HepG2 (cell line): Measurements from ENCODE around the gene ZNF26. TPM values are rescaled to one million over a fixed set of nuclear protein-coding genes. Genes with fewer than 3 reads are reported as not detected.

Experiments used
- ATAC-seq: fragments of 200-7000 bp; cut with Tn5 transposase; 3 replicates; pipeline ENCODE4 v1.9.1; 2020; ENCODE audit warnings: mild to moderate bottlenecking, moderate library complexity
- BruUV-seq: library from RNA; stranded (reverse); fragments of 400-500 nt; replicated peaks from 2 replicates; lab custom pipeline; 2021; lab: Mats Ljungman, UMichigan
- CTCF ChIA-PET: fragments of 300-600 bp; formaldehyde crosslinking; extraction: SDS; loops from one replicate; lab custom pipeline; 2021; ENCODE audit warnings: low total read pairs, inconsistent platforms, low intra/inter-chr PET ratio; lab: Yijun Ruan, JAX
- POLR2A ChIA-PET: fragments of 350-600 bp; sonication (Branson Sonifier 250); formaldehyde crosslinking; loops from one replicate; lab custom pipeline; 2020; ENCODE audit warnings: antibody characterized with exemption, inconsistent platforms; lab: Yijun Ruan, JAX
- DNase-seq: peaks from one replicate; pipeline ENCODE4 v3.0.0-alpha.2; 2015; ENCODE audit warnings: low spot score
- FAIRE-seq: peaks from 3 replicates; lab custom pipeline; 2011; peaks lifted over from hg19 to GRCh38; lab: Jason Lieb, UNC
- H2AFZ ChIP-seq: one replicate; pipeline ENCODE4 v1.6.1; 2011; ENCODE audit warnings: low read length, inconsistent platforms
- H3K27ac ChIP-seq: fragments of 300-600 bp; 3 replicates; pipeline ENCODE4 v1.8.0; 2011; ENCODE audit warnings: mixed run types, mild to moderate bottlenecking, mixed read lengths, low read length, inconsistent platforms; ENCODE audit not compliant: insufficient read depth; ENCODE audit errors: extremely low read length
- H3K27me3 ChIP-seq, 2 experiments: fragments of 200-600 bp in 1 of 2; 2 replicates in 1 of 2; 3 replicates in 1 of 2; pipeline versions ENCODE4 v1.6.0 to v1.8.0; 2011; ENCODE audit warnings: low read length in 2 of 2, mild to moderate bottlenecking in 2 of 2, moderate library complexity in 2 of 2, inconsistent platforms in 1 of 2; ENCODE audit not compliant: insufficient read depth in 2 of 2, control insufficient read depth in 1 of 2
- H3K36me3 ChIP-seq, 2 experiments: fragments of 200-600 bp in 1 of 2; replicated peaks in 1 of 2; 2 replicates in 1 of 2; 3 replicates in 1 of 2; pipeline versions ENCODE4 v1.5.1 to v1.8.0; 2011; ENCODE audit warnings: low read length in 2 of 2, inconsistent platforms in 1 of 2; ENCODE audit not compliant: insufficient read depth in 2 of 2, control insufficient read depth in 1 of 2
- H3K4me1 ChIP-seq: 2 replicates; pipeline ENCODE4 v1.5.1; 2012; ENCODE audit warnings: low read length, inconsistent platforms; ENCODE audit not compliant: insufficient read depth
- H3K4me2 ChIP-seq: 2 replicates; pipeline ENCODE4 v1.6.0; 2011; ENCODE audit warnings: low read depth, low read length, inconsistent platforms
- H3K4me3 ChIP-seq, 3 experiments: fragments of 200-600 bp in 1 of 3; sonication (generic), shearing (Covaris generic) in 1 of 3; replicated peaks in 1 of 3; 2 replicates each; pipeline ENCODE4 v1.5.1; 2011 to 2016; ENCODE audit warnings: low read length in 3 of 3, inconsistent platforms in 2 of 3, low read depth in 2 of 3, mild to moderate bottlenecking in 2 of 3, control low read depth in 1 of 3, mixed read lengths in 1 of 3; ENCODE audit not compliant: insufficient read depth in 1 of 3
- H3K79me2 ChIP-seq: one replicate; pipeline ENCODE4 v1.6.1; 2011; ENCODE audit warnings: low read length, inconsistent platforms; ENCODE audit not compliant: insufficient read depth
- H3K9ac ChIP-seq: 2 replicates; pipeline ENCODE4 v1.6.0; 2011; ENCODE audit warnings: mild to moderate bottlenecking, low read depth, low read length, inconsistent platforms; ENCODE audit not compliant: insufficient read depth
- H3K9me3 ChIP-seq: 2 replicates; pipeline ENCODE4 v1.5.1; 2012; ENCODE audit warnings: mild to moderate bottlenecking, low read length
- H4K20me1 ChIP-seq: 2 replicates; pipeline ENCODE4 v1.6.0; 2011; ENCODE audit warnings: inconsistent platforms, mild to moderate bottlenecking, low read length, moderate library complexity; ENCODE audit not compliant: insufficient read depth
- CREB1 ChIP-seq, 2 experiments: fragments of 450-650 bp in 1 of 2; IDR thresholded peaks; 2 replicates each; pipeline ENCODE4 v1.6.1; 2016 to 2017; ENCODE audit warnings: control low read depth in 1 of 2, mild to moderate bottlenecking in 1 of 2, missing compliant biosample characterization in 1 of 2, missing genetic modification characterization in 1 of 2
- DPF2 ChIP-seq: sonication (generic); formaldehyde crosslinking; IDR thresholded peaks from 2 replicates; pipeline ENCODE4 v1.4.0; 2020; ENCODE audit warnings: mild to moderate bottlenecking, low read depth, missing genetic modification reagents, borderline replicate concordance
- GZF1 ChIP-seq: sonication (generic); formaldehyde crosslinking; IDR thresholded peaks from 2 replicates; pipeline ENCODE4 v1.5.1; 2020; ENCODE audit warnings: mild to moderate bottlenecking, missing genetic modification reagents
- KLF15 ChIP-seq: sonication (generic); formaldehyde crosslinking; IDR thresholded peaks from 2 replicates; pipeline ENCODE4 v1.8.1; 2023; ENCODE audit warnings: borderline replicate concordance, mild to moderate bottlenecking, inconsistent platforms, missing genetic modification reagents, mixed read lengths
- LBX2 ChIP-seq: sonication (generic); formaldehyde crosslinking; IDR thresholded peaks from 2 replicates; pipeline ENCODE4 v1.5.0; 2020; ENCODE audit warnings: missing genetic modification reagents, mild to moderate bottlenecking, borderline replicate concordance
- MED13 ChIP-seq: sonication (generic); formaldehyde crosslinking; IDR thresholded peaks from 2 replicates; pipeline ENCODE4 v1.5.0; 2020; ENCODE audit warnings: missing genetic modification reagents
- NKX3-1 ChIP-seq: sonication (generic); formaldehyde crosslinking; IDR thresholded peaks from 2 replicates; pipeline ENCODE4 v1.5.0; 2020; ENCODE audit warnings: missing genetic modification reagents
- PCBP1 ChIP-seq: fragments of 200-400 bp; formaldehyde crosslinking; IDR thresholded peaks from 2 replicates; pipeline ENCODE4 v1.6.1; 2017; ENCODE audit warnings: mild to moderate bottlenecking, low read depth, low read length, borderline replicate concordance
- POLR2G ChIP-seq: fragments of 200-400 bp; formaldehyde crosslinking; IDR thresholded peaks from 2 replicates; pipeline ENCODE4 v1.6.1; 2018; ENCODE audit warnings: mild to moderate bottlenecking, low read depth, low read length, moderate library complexity
- SP1 ChIP-seq, 2 experiments: fragments of 450-650 bp in 1 of 2; sonication (generic) in 1 of 2; formaldehyde crosslinking in 1 of 2; IDR thresholded peaks; 2 replicates each; pipeline versions ENCODE4 v1.4.0 to v1.6.1; 2016 to 2020; ENCODE audit warnings: missing genetic modification reagents in 1 of 2
- YEATS4 ChIP-seq: sonication (generic); formaldehyde crosslinking; IDR thresholded peaks from 2 replicates; pipeline ENCODE4 v1.4.0; 2020; ENCODE audit warnings: missing genetic modification reagents, borderline replicate concordance
- ZBTB49 ChIP-seq: sonication (generic); formaldehyde crosslinking; IDR thresholded peaks from 2 replicates; pipeline ENCODE4 v1.4.0; 2020; ENCODE audit warnings: missing genetic modification reagents, borderline replicate concordance
- ZNF282 ChIP-seq: fragments of 450-650 bp; IDR thresholded peaks from 2 replicates; pipeline ENCODE4 v1.6.1; 2018; ENCODE audit not compliant: partially characterized antibody
- ZNF501 ChIP-seq: sonication (generic); formaldehyde crosslinking; IDR thresholded peaks from 2 replicates; pipeline ENCODE4 v1.5.1; 2020; ENCODE audit warnings: mild to moderate bottlenecking, moderate library complexity, missing genetic modification reagents
- ZSCAN12 ChIP-seq: sonication (generic); formaldehyde crosslinking; IDR thresholded peaks from 2 replicates; pipeline ENCODE4 v1.9.0; 2021; ENCODE audit warnings: mild to moderate bottlenecking, missing genetic modification reagents
- ZSCAN31 ChIP-seq: sonication (generic); formaldehyde crosslinking; IDR thresholded peaks from 2 replicates; pipeline ENCODE4 v1.5.0; 2020; ENCODE audit warnings: low read depth, mild to moderate bottlenecking, missing genetic modification reagents
- WGBS: methylation state at CpG from one replicate; pipeline ENCODE4 v1.1.6; 2017; ENCODE audit warnings: low lambda C conversion rate; 5-methylcytosine and 5-hydroxymethylcytosine counted together
- in situ Hi-C: cut with HindIII; loops from 2 replicates; pipeline ENCODE4 v1.10.0; 2017; ENCODE audit warnings: low pct_unique_long_range_greater_than_20kb; ENCODE audit not compliant: extremely low pct_ligation_motif_present
- intact Hi-C: fragments of 100-400 bp; cut with micrococcal nuclease; formaldehyde crosslinking; loops from one replicate; pipeline ENCODE4 v1.10.0; 2022; ENCODE audit not compliant: unreplicated experiment
- polyA plus RNA-seq, 8 experiments: library from polyadenylated mRNA; depleted of rRNA in 3 of 8; stranded (reverse) in 7 of 8; unstranded in 1 of 8; fragments of >200 nt; fragmentation: Illumina TruSeq in 4 of 8; extraction: Trizol in 4 of 8; gene quantifications; 2 replicates each; pipeline versions ENCODE4 v1.2.1 to v1.2.3, GENCODE V29; 2011 to 2016; ENCODE audit warnings: low read depth in 4 of 8, missing spikeins in 1 of 8, mixed read lengths in 1 of 8; ENCODE audit not compliant: insufficient read depth in 1 of 8
- total RNA-seq, 5 experiments: library from RNA; depleted of rRNA; stranded (reverse); fragments of >200 nt; fragmentation: Illumina TruSeq; extraction: Trizol; gene quantifications; 2 replicates each; pipeline ENCODE4 v1.2.3, GENCODE V29; 2016; ENCODE audit warnings: low read depth in 1 of 5

Gene ZNF26
- total and polyA plus RNA-seq, 2 of the 13 experiments (the other 11 are each of a cell fraction or from before 2014, with no cell fraction given), result 3.8 to 6.5 TPM

GRCh38 chr12:133026996-133027395, 40.8 kb downstream of the ZNF26 start:
- Histone ChIP-seq H3K4me2 (no peak overlapping the region), H4K20me1 (no peaks in the 10 kb centered on the region), H3K4me1 (no peaks in the 10 kb centered on the region), H2AFZ (no peak overlapping the region), H3K36me3 (no peaks in the 10 kb centered on the region), H3K79me2 (no peaks in the 10 kb centered on the region), H3K9me3 (peaks cover 78% of the 10 kb centered on the region), H3K4me3 (no peak overlapping the region), H3K27me3 (no peaks in the 10 kb centered on the region), H3K9ac (no peak overlapping the region), H3K27ac (no peak overlapping the region)
- intact Hi-C loops (no loop called here), in situ Hi-C loops (no loop called here)
- no peak for FAIRE-seq
- ChIA-PET POLR2A (no interaction called here), CTCF (no interaction called here)
- WGBS, result 75% methylated on average over 7 of the region's 7 CpGs
- DNase-seq, result no peak
- no peak for ATAC-seq
- BruUV-seq, result no TSS peak
- no peak for TF ChIP-seq CREB1 (IDR thresholded peaks at IDR 0.05)
- TF ChIP-seq CREB1 (CRISPR knock-in tag; IDR thresholded peaks at IDR 0.05), result no peak
- TF ChIP-seq KLF15 (CRISPR knock-in tag), result no peak
- TF ChIP-seq LBX2, result no peak
- no peak for TF ChIP-seq ZSCAN12 (CRISPR knock-in tag)
- TF ChIP-seq ZBTB49 (CRISPR knock-in tag), result no peak
- TF ChIP-seq SP1 (IDR thresholded peaks at IDR 0.05), result no peak
- no peak for TF ChIP-seq SP1 (CRISPR knock-in tag; IDR thresholded peaks at IDR 0.05)
- TF ChIP-seq ZNF501, result no peak
- no peak for TF ChIP-seq ZSCAN31
- no peak for TF ChIP-seq YEATS4 (CRISPR knock-in tag)
- no peak for TF ChIP-seq POLR2G
- no peak for TF ChIP-seq NKX3-1 (CRISPR knock-in tag)
- no peak for TF ChIP-seq MED13
- no peak for TF ChIP-seq ZNF282
- TF ChIP-seq GZF1, result no peak
- TF ChIP-seq DPF2 (CRISPR knock-in tag), result no peak
- TF ChIP-seq PCBP1, result no peak
